HG02588 (cell line): Measurements from ENCODE around the gene MYBPC1.
"Not testable (repeated sequence)": the region's sequence is repeated elsewhere in the genome, so short reads cannot be mapped to it uniquely, and the experiment has no call there.

Source experiments
- ATAC-seq: cut with Tn5 transposase; IDR thresholded peaks from one replicate; pipeline ENCODE4 v1.9.1; 2021; ENCODE audit warnings: mild to moderate bottlenecking, moderate library complexity; ENCODE audit not compliant: unreplicated experiment

The MYBPC1 gene

DNA sequence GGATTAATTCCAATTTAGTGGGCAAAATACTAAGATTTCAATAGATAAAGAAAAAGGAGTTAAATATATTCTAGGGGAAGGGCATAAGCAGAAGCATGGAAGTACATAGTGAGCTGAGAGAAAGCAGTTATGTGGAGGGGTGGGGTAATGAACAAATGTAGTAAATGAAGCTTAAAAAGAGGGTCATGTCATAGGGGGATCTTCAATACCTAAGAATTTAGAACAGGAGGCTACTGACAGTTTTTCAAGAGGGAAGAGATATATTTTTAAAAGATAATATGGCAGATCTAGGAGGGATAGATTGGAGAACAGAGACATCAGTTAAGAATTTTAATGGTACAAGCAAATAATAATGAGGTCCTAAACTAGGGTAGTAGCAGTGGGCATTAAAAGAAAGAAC, 135.1 kb downstream of the MYBPC1 start:
- ATAC-seq, result no peak

DNA sequence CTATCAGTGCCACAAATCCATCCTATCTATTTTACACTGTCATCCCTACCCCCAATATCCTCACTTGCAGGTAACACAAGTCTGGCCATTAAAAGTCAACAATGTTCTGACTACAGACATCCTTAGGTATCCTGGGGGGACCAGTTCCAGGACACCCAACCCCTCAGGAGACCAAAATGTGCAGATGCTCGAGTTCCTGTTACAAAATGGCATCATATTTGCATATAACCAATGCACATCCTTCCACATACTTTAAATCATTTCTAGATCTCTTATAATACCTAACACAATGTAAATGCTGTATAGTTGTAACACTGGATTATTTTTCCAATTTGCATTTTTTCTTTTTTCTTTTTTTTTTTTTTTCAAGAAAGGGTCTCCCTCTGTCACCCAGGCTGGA, 137.5 kb downstream of the MYBPC1 start:
- ATAC-seq, result no peak

GRCh38 chr12:101733166-101733565, 138.4 kb downstream of the MYBPC1 start:
- ATAC-seq, result no peak

DNA sequence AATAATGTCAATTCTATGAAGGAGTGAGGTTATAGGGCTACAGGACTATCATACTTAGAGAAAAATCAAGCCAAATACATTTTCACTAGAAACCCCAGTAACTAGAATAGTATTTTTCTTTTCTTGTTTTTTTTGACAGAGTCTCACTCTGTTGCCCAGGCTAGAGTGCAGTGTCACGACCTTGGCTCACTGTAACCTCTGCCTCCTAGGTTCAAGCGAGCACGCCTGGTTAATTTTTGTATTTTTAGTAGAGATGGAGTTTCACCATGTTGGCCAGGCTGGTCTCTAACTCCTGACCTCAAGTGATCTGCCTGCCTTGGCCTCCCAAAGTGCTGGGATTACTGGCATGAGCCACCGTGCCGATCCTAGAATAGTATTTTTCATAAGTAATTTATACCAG, 139.7 kb downstream of the MYBPC1 start:
- ATAC-seq, result not testable (repeated sequence)
